Liver (tissue), 3 donors: ENCODE data around the gene PRKAR1B.

ENCODE experiments used
- MAX ChIP-seq: IDR thresholded peaks from 2 replicates; pipeline ENCODE4 v1.6.1; 2016; ENCODE audit warnings: antibody characterized with exemption
- NR2F2 ChIP-seq: IDR thresholded peaks from 2 replicates; pipeline ENCODE4 v1.6.1; 2016; ENCODE audit warnings: antibody characterized with exemption
- RAD21 ChIP-seq, 2 donors: IDR thresholded peaks; 2 replicates each; pipeline ENCODE4 v1.6.1; 2016; ENCODE audit warnings: antibody characterized with exemption in 2 of 2, mild to moderate bottlenecking in 2 of 2
- RXRA ChIP-seq, 2 donors: IDR thresholded peaks; 2 replicates each; pipeline ENCODE4 v1.6.1; 2017 to 2018; ENCODE audit warnings: antibody characterized with exemption in 2 of 2, mild to moderate bottlenecking in 1 of 2
- YY1 ChIP-seq: IDR thresholded peaks from 2 replicates; pipeline ENCODE4 v1.6.1; 2016; ENCODE audit warnings: antibody characterized with exemption, mild to moderate bottlenecking
- ZBTB33 ChIP-seq: IDR thresholded peaks from 2 replicates; pipeline ENCODE4 v1.6.1; 2016; ENCODE audit warnings: antibody characterized with exemption
- TF ChIP-seq, protein P1 (sequence below): fragments of 150-350 bp; IDR thresholded peaks from 2 replicates; pipeline ENCODE4 v1.5.1; 2017; ENCODE audit warnings: improper control_type of control experiment, low read depth, low read length; ENCODE audit not compliant: missing input control
- donor health status: healthy.
- donor health status: healthy.

DNA sequence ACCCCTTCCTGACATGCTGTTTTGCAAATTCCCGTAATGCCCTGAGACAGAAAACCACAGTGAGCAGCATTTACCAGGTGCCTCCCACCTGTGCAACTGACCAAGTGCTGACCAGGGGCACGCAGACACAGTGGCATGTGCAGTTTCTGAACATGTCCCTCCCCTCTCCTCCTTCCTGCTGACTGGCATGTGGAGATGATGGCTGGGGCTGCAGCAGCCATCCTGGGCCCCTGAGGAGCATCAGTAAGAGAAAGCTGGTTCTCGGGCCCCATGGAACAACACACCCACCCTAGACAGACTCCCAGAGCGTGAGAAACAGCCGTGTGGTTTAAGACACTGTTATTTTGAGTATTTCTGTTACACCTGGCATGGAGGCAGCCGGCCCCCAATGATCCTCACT, 141.2 kb downstream of the PRKAR1B start:
- no peak for TF ChIP-seq MAX
- TF ChIP-seq, protein P1, sequence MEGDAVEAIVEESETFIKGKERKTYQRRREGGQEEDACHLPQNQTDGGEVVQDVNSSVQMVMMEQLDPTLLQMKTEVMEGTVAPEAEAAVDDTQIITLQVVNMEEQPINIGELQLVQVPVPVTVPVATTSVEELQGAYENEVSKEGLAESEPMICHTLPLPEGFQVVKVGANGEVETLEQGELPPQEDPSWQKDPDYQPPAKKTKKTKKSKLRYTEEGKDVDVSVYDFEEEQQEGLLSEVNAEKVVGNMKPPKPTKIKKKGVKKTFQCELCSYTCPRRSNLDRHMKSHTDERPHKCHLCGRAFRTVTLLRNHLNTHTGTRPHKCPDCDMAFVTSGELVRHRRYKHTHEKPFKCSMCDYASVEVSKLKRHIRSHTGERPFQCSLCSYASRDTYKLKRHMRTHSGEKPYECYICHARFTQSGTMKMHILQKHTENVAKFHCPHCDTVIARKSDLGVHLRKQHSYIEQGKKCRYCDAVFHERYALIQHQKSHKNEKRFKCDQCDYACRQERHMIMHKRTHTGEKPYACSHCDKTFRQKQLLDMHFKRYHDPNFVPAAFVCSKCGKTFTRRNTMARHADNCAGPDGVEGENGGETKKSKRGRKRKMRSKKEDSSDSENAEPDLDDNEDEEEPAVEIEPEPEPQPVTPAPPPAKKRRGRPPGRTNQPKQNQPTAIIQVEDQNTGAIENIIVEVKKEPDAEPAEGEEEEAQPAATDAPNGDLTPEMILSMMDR, result no peak
- no peak for TF ChIP-seq NR2F2
- no peak for TF ChIP-seq RAD21 (IDR thresholded peaks at IDR 0.05)
- TF ChIP-seq RXRA (IDR thresholded peaks at IDR 0.05), result no peak
- no peak for TF ChIP-seq ZBTB33
- no peak for TF ChIP-seq YY1
